Kidney (tissue), 14 donors: ENCODE measurements around the gene RUNX1. TPM values are rescaled to one million over a fixed set of nuclear protein-coding genes. Genes with fewer than 3 reads are reported as not detected.

Source experiments
- DNase-seq, 5 donors: peaks; one replicate each; pipeline ENCODE4 v3.0.0-alpha.2; 2013 to 2020
- FAIRE-seq: peaks from 2 replicates; lab custom pipeline; 2012; peaks lifted over from hg19 to GRCh38; lab: Jason Lieb, UNC
- H3K27ac ChIP-seq, 2 donors: one replicate each; pipeline ENCODE4 v1.7.0; 2013; ENCODE audit warnings: low read depth in 2 of 2, low read length in 2 of 2, inconsistent platforms in 1 of 2
- H3K27me3 ChIP-seq: one replicate; pipeline ENCODE4 v1.7.1; 2013; ENCODE audit warnings: low read length, inconsistent platforms; ENCODE audit not compliant: control insufficient read depth, insufficient read depth
- H3K36me3 ChIP-seq, 3 donors: one replicate each; pipeline versions ENCODE4 v1.7.0 to v1.7.1; 2013; ENCODE audit warnings: low read length in 3 of 3, control low read depth in 1 of 3, inconsistent platforms in 1 of 3; ENCODE audit not compliant: insufficient read depth in 3 of 3, control insufficient read depth in 2 of 3
- H3K4me1 ChIP-seq, 3 donors: one replicate each; pipeline versions ENCODE4 v1.7.0 to v1.7.1; 2013; ENCODE audit warnings: low read length in 3 of 3, inconsistent platforms in 1 of 3, low read depth in 1 of 3; ENCODE audit not compliant: control insufficient read depth in 2 of 3, insufficient read depth in 2 of 3
- H3K4me3 ChIP-seq, 3 donors: one replicate each; pipeline versions ENCODE4 v1.7.0 to v1.8.1; 2013; ENCODE audit warnings: low read length in 3 of 3, control low read depth in 1 of 3, inconsistent platforms in 1 of 3
- H3K9ac ChIP-seq, 3 donors: one replicate each; pipeline versions ENCODE4 v1.7.0 to v1.7.1; 2013; ENCODE audit warnings: low read length in 3 of 3, control low read depth in 1 of 3, inconsistent platforms in 1 of 3
- H3K9me3 ChIP-seq, 3 donors: one replicate each; pipeline versions ENCODE4 v1.7.0 to v1.7.1; 2013; ENCODE audit warnings: low read length in 3 of 3, control low read depth in 1 of 3, inconsistent platforms in 1 of 3; ENCODE audit not compliant: control insufficient read depth in 2 of 3, insufficient read depth in 1 of 3
- intact Hi-C: fragments of 100-400 bp; cut with DNase I; formaldehyde crosslinking; loops from one replicate; pipeline ENCODE4 v1.11.1; 2022
- polyA plus RNA-seq: library from polyadenylated mRNA; stranded (reverse); fragments of 350-450 nt; fragmentation: Illumina TruSeq; extraction: RNeasy Lipid Tissue Mini Kit (QIAGEN cat#74804); gene quantifications from one replicate; pipeline ENCODE4 v1.2.3, GENCODE V29; 2014; ENCODE audit warnings: low read depth, low replicate concordance; ENCODE audit not compliant: insufficient read depth
- total RNA-seq: library from RNA; stranded (reverse); fragmentation: NEBNext Ultra II Directional; extraction: Animal tissue kit (Norgen Biotek cat#: 25700); gene quantifications from one replicate; pipeline ENCODE4 v1.2.1, GENCODE V29; 2021
- TF ChIP-seq, protein P1 (sequence below): IDR thresholded peaks from 3 replicates; pipeline ENCODE4 v1.5.1; 2012; ENCODE audit warnings: mild to moderate bottlenecking, moderate library complexity, borderline replicate concordance; ENCODE audit not compliant: insufficient read depth; ENCODE audit errors: extremely low read depth
- donor health status: control.
- donor health status: control.
- donor health status: control.
- donor health status: control.
- donor health status: control.
- donor health status: DM: yes; HTN: yes; CAD: no.
- donor health status: Normal renal cell carcinoma (clear cell type).

Gene RUNX1
- total and polyA plus RNA-seq, 2 donors from 2014 or later = 1.3 to 58.0 TPM

GRCh38 chr21:35088319-35088771 lies 39.2 kb upstream of the RUNX1 start:
- TF ChIP-seq, protein P1, sequence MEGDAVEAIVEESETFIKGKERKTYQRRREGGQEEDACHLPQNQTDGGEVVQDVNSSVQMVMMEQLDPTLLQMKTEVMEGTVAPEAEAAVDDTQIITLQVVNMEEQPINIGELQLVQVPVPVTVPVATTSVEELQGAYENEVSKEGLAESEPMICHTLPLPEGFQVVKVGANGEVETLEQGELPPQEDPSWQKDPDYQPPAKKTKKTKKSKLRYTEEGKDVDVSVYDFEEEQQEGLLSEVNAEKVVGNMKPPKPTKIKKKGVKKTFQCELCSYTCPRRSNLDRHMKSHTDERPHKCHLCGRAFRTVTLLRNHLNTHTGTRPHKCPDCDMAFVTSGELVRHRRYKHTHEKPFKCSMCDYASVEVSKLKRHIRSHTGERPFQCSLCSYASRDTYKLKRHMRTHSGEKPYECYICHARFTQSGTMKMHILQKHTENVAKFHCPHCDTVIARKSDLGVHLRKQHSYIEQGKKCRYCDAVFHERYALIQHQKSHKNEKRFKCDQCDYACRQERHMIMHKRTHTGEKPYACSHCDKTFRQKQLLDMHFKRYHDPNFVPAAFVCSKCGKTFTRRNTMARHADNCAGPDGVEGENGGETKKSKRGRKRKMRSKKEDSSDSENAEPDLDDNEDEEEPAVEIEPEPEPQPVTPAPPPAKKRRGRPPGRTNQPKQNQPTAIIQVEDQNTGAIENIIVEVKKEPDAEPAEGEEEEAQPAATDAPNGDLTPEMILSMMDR = no peak
- no peak overlapping the region for H3K27ac ChIP-seq
- H3K36me3 ChIP-seq = no peaks in the 10 kb centered on the region
- intact Hi-C loops = no loop called here
- no peaks in the 10 kb centered on the region for H3K27me3 ChIP-seq
- H3K9ac ChIP-seq = no peak overlapping the region
- FAIRE-seq (no peak), DNase-seq (no peak)
- H3K4me1 ChIP-seq = no peaks in the 10 kb centered on the region
- H3K9me3 ChIP-seq = no peaks in the 10 kb centered on the region
- no peak overlapping the region for H3K4me3 ChIP-seq

GRCh38 chr21:35086357-35086756 lies 37.3 kb upstream of the RUNX1 start:
- no peak overlapping the region for H3K4me3 ChIP-seq
- H3K9me3 ChIP-seq = no peaks in the 10 kb centered on the region
- no peaks in the 10 kb centered on the region for H3K36me3 ChIP-seq
- DNase-seq (no peak), FAIRE-seq (no peak)
- no peaks in the 10 kb centered on the region for H3K27me3 ChIP-seq
- TF ChIP-seq, protein P1 = no peak
- intact Hi-C loops = no loop called here
- H3K4me1 ChIP-seq = no peaks in the 10 kb centered on the region
- no peak overlapping the region for H3K9ac ChIP-seq
- no peak overlapping the region for H3K27ac ChIP-seq

DNA sequence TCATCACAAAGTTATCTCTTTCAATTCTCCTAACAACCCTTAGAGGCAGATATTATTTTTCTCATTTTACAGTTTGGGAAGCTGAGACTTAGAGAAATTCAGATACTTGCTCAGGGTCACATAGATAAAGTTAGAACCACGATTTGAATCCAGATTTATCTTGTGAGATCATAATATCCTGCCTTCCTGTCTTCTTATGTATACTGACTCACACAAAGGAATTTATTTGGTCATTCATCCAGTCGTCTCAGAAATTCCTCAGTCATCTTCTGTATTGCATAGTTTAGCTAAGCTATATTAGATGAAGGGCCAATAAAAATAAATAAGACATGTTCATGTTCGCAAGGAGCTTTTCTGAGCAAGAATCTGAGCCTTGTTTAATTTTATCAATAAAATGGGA lies 35.8 kb upstream of the RUNX1 start:
- TF ChIP-seq, protein P1 = no peak
- DNase-seq = no peak
- Histone ChIP-seq H3K4me1 (no peaks in the 10 kb centered on the region), H3K36me3 (no peaks in the 10 kb centered on the region), H3K27me3 (no peaks in the 10 kb centered on the region), H3K9me3 (no peaks in the 10 kb centered on the region), H3K9ac (no peak overlapping the region), H3K4me3 (no peak overlapping the region), H3K27ac (no peak overlapping the region)
- FAIRE-seq = no peak
- intact Hi-C loops = no loop called here

DNA sequence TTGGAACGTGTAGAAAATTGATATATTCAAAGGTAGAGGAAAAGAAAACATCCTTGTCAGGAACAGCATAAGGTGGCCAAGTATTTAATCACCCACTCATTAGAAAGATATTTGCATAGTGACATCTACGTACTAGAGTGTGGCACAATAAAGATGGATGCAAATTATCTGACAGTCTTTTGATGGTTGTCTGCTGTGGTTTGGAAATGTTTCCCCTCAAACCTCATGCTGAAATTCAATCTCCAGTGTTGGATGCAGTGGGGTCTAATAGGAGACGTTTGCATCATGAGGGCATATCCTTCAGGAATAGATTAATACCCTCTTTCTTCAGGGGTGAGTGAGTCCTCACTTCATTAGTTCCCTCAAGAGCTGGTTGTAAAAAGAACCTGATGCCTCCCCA lies 34.1 kb upstream of the RUNX1 start:
- no peak overlapping the region for H3K4me3 ChIP-seq
- FAIRE-seq = no peak
- no peak for DNase-seq

More for the DNA sequence above, 34.1 kb upstream of the RUNX1 start:
- TF ChIP-seq, protein P1 = no peak
- no peak overlapping the region for H3K27ac ChIP-seq
- no peaks in the 10 kb centered on the region for H3K27me3 ChIP-seq
- no peaks in the 10 kb centered on the region for H3K9me3 ChIP-seq
- H3K36me3 ChIP-seq = no peaks in the 10 kb centered on the region
- no peak overlapping the region for H3K9ac ChIP-seq
- H3K4me1 ChIP-seq = no peaks in the 10 kb centered on the region
- intact Hi-C loops = no loop called here
